ENCODE results near the gene PAX5.
"Not testable (repeated sequence)": the region's sequence is repeated elsewhere in the genome, so short reads cannot be mapped to it uniquely, and the experiment has no call there.

The PAX5 gene

DNA sequence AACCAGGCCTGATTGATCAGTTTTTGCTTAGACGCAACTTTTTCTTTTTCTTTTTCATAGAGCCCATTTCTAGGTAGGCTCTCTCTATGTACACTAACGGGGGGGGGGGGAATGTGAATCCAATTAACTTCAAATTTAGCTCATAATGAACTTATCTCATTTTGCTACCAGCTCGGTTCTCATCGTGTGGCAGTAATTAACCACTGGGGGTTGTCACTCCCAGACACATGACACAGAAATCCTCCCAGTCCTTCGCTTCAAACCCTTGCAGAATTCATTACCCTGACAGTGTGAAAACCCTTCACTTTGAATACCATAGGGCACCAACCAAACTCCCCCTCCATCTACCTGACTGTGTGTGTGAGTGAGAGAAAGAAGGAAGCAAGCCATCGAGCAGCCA lies 144.2 kb downstream of the PAX5 start:
- DNase-seq (ENCODE audit: insufficient read length, low spot score): no peak
- no peak for FAIRE-seq

DNA sequence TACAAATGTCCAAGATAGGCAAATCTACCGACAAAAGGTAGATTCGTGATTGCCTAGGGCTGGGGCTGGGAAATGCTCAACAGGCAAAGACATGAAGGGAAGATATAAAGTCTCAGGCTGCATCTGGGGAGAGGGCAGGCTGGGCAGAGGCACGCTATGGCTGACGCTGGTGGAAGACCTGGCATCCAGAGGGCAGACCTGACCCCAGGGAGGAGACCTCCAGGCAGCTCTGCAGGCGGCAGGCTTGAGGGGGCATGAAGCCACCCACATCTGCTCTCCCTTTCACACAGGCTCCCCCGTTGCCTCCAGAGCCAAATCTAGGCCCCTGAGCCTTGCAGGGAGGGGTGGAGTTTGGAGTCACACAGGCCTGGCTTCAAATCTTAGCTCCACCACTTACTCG lies 145.5 kb downstream of the PAX5 start:
- FAIRE-seq (no peak), DNase-seq (ENCODE audit: insufficient read length, low spot score) (no peak)

DNA sequence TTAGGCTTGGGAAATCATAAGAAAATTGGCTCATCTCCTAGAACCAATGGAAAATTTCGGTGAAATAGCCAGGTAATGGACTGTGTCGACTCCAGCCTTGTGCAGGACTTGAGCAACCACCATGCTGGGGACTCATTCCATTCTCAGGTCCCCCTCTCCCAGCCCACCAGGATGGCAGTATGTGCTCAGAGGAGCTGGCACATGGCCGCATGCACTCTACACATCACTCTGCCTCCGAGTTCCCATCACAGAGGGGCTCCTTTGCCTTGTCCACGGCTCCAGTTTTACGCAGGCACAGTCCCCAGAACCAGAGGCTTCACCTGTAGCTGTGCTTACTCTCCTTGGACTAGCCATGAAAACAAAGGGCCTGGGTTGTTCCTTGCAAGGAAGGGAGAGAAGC lies 149.3 kb downstream of the PAX5 start:
- DNase-seq (ENCODE audit: insufficient read length, low spot score) (no peak), FAIRE-seq (no peak)

DNA sequence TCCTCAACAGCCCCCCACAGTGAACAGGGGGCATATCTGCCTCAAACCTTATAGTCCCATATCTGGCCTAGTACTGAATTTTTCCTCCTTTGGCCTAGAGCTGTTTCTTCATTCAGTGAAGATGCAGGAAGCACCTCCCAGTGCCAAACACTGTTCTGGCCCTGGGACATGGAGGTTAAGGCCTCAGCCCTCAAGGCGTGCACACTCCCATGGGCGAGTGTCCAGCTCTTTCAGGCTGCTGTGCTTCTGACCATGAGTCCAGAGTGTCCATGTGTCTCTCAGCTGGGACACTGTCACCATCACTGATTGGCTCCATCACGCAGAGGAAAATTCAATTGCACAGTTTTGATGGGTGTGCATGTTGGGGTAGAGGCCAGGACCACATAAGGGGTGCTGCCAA lies 151.5 kb downstream of the PAX5 start:
- FAIRE-seq (no peak), DNase-seq (ENCODE audit: insufficient read length, low spot score) (no peak)

DNA sequence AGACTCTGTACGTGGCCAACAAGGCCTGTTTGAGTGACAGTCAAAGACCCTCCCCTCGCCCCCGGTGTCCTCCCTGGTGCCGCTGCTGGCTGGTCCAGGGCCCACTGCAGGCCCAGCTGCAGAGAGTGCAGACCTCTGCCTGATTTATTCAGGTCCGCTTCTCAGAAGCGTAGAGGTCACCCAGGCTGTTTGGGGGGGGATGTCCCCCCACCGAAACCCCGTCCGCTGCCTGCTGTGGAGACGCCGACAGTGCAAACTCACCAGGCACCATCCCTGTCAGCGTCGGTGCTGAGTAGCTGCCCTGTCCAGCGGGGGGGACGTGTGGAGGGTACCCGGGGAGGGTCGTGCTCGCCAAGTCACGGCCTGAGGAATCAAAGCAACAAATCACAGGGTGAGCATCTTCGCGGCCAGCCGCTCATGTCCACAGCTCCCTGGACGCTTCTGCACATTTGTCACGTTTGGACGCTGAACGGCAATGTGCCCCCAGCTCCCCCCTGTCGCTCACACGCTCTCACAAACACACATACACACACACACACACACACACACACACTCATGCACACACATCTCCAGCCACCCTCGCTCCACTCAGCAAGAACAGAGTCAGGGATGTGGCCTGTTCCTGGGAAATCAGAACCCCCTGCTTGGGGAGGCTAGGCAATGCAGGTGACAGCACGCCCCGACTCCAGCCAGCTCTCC lies 152.2 kb downstream of the PAX5 start:
- FAIRE-seq (no peak), DNase-seq (ENCODE audit: insufficient read length, low spot score) (no peak)

DNA sequence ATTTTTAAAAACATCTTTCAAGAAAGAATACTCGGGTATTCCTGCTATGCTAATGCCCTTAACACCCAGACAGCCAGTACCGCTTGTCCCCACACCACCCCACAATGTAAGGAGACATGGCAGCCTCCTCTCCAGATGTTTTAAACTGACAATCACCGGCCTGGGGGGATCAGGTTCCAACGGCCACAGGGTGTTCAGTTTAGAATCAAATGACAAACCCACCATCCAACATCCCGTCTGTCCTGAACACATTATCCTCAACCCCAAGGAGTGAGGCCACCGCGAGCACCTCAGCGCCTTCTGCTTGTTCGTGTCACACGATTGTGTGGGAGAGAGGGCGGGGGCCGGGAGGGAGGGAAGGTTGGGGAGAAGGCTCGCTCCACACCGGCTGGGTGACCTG lies 152.8 kb downstream of the PAX5 start:
- no peak for FAIRE-seq
- DNase-seq (ENCODE audit: insufficient read length, low spot score): no peak

DNA sequence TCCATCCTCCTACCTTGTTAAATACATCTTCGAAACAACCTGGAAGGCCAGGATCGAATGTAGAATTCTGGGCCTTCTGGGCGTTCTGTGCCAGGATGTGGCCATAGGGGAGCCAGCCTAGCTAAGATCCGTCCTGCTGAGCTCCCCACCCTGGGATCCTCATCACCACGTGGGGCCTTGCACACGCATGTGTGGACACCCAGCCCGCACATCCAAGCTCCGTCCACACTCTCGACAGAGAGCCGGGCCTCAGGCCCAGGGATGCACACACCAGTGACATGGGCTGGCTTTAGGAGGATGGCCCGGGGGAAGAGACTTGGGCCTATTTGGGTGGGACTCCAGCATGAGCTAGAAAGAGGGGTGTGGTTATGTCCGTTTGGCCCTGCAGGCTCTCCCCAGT lies 154.0 kb downstream of the PAX5 start:
- FAIRE-seq: no peak
- no peak for DNase-seq (ENCODE audit: insufficient read length, low spot score)

DNA sequence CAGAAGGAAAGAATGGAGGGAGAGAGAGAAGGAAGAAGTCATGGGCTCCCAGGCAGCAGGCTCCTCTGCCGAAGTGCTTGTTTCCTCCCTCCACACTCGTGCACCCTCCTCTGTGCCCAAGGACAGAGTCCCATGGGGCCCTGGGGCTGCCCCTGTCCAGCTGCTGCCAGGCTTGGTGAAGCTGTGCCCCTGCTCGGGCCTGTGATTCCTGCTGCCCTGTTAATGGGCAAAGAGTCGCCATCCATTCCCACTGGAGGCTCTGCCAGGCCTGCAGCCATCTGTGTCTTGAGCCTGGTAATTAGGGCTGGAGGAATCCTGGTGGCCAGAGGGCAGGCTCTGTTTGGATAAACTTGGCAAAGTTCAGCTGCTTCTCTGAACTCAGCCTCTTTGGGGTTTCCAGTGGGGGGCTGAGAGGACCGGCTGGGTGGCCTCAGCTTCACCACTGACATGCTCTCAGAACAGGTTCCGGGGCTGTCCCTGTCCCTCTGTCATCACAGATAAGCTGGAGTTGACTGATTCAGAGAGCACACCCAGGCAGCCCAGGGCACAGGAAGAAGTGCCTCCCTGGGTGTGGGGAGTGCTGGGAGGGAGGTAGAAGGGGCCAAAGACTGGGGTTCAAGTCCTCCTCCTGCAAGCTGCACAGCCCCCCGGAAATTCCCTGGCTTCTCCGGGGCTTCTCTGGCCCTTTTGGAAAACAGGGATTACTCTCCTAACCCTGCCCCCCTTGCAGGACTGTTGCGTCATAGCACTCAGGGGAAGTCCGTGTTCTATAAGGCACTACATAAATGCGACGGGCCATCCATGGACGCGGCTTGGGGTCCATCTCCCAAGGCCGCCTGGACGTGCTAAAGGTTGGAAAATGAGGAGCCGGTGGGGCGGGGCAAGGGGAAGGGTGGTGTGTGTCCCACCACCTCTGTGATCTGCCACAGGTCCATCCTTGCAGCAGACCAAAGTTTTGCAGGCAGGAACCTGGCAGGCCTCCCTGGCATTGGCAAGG lies 154.8 kb downstream of the PAX5 start:
- FAIRE-seq (no peak), DNase-seq (ENCODE audit: insufficient read length, low spot score) (no peak)

DNA sequence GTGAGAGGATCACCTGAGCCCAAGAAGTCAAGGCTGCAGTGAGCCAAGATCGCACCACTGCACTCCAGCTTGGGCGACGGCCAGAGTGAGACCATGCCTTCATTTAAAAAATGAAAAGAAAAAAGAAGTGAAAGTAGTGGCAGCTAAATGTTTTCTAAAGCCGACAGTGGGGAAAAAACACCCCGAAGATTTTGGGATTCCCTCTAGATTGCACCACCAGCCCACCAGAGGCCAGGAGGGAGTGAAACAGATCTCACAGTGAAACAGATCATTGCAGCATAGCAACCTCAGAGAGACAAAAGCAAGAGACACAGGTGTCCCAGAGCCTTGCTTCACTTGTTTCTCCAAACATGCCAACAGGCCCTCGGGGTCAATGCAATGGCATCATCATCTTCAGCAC lies 156.8 kb downstream of the PAX5 start:
- FAIRE-seq (peak; percentile 84), DNase-seq (ENCODE audit: insufficient read length, low spot score) (no peak)

DNA sequence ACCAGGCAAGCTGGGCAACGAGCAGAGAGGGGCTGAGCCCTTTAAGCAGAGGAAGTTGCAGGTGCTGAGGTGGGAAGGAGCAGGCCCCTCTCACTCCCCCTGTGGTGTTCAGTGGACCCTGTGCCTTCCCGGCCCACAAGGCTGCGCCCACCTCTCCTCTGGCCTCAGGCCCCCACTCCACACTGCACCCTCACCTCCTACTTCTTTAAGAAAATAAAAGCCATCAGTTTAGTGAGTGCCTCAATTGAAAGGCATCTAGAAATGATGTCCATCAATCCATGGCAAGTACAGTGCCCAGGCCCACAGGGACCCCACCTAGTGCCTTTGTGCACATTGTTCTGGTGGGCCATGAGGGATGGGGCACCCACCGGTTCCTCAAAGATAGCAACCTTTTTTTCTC lies 158.0 kb downstream of the PAX5 start:
- FAIRE-seq: no peak
- DNase-seq (ENCODE audit: insufficient read length, low spot score): no peak

DNA sequence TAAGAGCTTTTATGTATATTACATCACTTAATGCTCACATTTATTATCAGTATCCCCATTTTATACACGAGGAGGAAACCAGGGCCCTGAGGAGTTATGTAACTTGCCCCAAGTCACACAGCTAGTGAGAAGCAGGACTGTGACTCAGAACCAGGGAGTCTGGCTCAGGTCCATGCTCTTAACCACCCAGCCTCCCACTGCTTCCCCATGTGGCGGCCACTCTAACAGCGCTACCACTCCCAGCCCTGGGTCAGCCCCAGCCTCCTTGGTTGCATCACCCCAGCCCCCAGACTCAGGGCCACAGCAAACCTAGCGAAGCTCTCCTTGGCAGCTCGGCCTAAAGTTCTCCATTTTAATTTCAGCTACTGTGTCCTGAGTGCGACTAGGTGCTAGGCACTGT lies 159.1 kb downstream of the PAX5 start:
- FAIRE-seq (no peak), DNase-seq (ENCODE audit: insufficient read length, low spot score) (no peak)

DNA sequence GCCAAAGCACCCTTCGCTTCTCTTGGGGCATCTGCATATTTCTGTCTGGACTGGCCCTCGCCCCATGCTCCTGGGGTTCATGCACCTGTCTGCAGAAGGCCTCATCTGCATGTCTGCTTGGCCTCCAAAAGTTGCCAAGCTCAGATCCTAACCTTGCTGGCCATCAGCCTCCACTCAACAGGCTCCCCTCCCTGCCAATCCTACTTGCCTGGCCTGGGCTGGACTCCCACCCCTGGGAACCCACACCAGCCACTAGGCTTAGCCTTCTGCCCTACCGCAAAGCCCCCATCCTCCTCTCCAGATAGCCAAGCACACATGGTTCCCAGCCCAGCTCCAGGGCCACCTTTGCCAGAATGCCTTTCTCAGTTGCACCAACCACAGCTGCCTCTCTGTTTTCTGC lies 159.8 kb downstream of the PAX5 start:
- no peak for DNase-seq (ENCODE audit: insufficient read length, low spot score)
- FAIRE-seq: no peak

DNA sequence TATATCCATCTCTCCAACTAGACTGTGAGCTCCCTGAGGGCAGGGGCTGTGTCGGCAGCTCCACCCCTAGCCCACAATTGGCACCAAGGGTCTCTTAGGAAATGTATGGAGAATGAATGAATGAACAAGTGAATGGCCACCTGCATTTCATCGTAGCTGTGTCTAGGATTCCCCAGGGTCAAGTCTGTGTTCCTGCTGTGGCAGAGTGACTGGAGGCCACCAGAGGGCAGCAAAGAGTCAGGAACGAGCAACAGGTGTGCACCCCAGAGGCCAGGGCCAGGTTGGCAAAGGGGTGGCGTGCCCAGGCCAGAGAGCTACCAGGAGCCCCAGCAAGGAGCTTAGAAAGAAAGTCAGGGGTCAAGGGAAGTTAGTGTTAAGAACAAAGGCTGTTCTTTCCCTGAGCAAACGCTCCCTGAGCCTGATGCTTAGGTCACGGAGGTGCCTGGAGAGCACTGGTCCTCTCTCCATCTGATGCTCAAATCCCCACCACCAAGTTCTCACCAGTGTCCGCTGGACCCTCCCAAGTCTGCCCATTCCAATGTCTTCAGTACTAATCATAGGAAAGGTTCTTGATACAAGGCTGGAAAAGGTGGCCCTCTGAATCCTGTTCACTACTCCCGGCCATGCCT lies 160.7 kb downstream of the PAX5 start:
- DNase-seq (ENCODE audit: insufficient read length, low spot score) (peak; percentile 86), FAIRE-seq (peak; percentile 76)

DNA sequence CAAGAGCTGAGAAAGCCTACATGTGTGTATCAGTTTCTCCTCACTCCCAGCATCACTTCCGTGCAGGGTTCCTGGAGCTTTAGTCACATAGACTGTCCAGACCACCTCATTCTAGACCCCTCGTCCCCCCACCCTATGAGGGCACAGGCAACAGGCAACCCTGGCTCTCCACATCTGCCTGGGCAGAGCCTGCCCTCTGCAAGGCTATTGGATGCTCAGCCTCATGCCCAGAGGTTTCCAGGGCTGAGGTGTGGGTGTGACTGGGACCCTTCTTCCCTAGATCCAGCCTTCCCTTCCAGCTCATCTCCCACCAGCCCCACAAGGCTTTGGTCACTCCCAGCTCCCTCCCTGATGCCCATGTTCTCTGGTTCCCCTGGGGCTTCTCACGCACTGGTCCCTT lies 161.4 kb downstream of the PAX5 start:
- no peak for FAIRE-seq
- DNase-seq (ENCODE audit: insufficient read length, low spot score): no peak

DNA sequence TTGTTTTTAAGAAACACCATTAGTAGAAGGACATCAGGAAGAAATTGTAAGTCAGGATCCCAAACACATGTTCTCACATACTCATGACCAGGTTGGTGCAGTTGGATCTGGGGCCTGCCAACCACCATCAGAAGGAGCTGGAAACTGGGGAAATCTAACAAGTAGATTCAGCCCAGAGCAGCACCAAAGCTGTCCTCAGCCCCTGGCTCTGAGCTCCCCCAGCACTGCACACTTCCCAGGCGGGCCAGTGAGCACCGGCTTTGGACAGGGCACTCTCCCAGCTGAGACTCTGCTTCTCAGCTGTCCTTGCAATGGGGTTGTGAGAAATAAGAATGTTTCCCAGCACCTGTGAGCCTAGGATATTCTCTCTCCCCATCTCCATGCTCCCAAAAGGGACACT lies 162.5 kb downstream of the PAX5 start:
- DNase-seq (ENCODE audit: insufficient read length, low spot score): no peak
- no peak for FAIRE-seq

DNA sequence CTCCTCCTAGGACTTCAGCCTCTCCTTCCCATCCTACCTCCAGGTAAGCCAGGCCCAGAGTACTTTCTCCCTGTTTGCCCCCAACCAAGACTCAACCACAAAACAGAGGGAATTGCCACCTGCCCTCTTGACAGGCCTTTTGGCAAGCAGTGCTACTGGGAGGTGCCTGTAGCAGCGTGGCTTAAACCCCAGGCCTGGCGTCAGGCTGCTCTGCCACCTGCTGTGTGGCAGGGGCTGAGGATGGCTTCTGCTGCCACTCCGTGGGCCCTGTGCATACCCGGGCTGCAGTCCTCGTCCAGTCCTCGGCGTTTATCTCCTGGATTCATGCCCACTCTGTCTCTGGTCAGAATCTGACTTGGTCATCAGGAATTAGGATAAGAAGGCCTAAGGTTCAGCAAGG lies 163.1 kb downstream of the PAX5 start:
- FAIRE-seq (no peak), DNase-seq (ENCODE audit: insufficient read length, low spot score) (no peak)

DNA sequence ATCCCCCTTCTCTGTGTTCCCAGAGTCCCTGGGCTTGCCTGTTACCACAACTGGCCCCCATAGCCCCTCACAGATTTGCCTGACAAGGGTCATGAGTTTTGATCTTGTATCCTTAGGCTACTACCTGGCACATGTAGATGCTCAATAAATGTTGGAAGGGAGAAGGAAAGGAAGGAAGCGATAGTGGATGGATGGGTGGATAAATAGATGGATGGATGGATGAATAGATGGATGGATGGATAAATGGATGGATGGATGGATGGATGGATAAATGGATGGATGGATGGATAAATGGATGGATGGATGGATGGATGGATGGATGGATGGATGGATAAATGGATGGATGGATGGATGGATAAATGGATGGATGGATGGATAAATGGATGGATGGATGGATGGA lies 164.5 kb downstream of the PAX5 start:
- DNase-seq (ENCODE audit: insufficient read length, low spot score); FAIRE-seq: not testable (repeated sequence)

DNA sequence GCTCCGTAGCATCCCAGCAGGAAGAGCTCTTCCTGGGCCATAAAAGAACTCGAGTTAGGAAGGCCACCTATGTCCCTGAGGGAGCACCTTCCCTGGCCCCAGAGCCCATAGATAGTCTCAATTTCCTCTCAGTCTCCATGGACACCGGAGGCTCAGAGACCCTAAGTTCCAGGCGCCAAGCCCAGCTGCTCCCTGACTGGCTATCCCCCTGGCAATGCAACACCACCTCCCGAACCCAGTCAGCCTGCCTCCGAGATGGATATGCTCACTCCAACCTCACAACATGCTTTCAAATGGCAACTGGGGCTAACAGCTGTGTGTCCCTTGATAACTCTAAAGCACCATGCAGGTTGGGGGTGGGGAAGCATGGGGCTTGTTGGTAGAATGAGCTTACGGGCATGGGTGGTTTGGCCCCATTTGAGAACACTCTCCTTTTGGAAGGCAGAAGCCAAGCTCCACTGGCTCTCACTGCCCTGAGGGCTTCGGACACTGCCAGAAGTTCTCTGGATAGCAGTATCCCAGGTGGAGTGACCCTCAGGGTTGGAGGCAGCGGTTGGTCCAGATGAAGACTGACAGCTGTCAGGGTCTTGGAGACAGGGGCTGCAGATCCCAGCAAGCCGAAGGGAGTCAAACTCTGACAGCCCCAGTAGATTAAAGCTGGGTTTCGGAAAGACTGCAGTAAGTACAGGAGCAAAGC lies 165.3 kb downstream of the PAX5 start:
- DNase-seq (ENCODE audit: insufficient read length, low spot score) (no peak), FAIRE-seq (no peak)

DNA sequence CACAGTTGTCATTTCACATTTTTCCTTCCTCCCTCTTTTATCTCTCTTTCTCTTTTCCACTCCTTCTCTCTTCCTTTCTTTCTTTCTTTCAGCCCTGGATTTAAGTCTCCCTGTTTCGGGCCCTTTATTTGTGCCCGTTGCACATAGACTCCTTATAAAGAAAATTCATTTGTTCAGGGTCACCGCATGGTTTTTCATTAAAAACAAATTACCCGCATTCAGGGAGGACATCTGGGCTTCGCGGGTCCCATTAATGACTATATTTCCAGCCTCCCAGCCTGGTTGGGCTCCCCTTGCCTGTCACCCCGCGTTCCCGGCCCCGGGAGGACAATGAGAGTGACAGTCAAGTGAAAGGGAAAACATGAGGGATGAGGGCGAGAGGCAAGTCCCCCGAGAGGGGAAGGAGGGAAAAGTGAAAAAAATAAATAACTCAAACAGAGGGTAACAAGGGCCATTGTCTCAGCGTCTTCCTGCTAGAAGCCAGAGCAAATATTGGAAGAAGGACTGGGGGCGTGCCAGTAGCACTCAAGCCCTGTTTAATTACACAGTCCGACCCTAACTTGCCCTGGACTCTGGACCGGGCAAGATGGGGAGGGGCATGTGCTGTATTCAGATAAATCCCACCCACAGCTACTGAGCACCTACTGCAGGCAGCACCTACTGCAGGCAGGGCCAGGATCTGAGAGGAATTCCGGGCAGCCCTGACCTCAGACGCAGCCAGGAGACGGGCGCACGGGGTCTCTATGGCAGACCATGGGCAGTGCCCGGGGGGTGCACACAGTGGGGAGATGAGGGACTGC lies 166.2 kb downstream of the PAX5 start:
- no peak for FAIRE-seq

DNA sequence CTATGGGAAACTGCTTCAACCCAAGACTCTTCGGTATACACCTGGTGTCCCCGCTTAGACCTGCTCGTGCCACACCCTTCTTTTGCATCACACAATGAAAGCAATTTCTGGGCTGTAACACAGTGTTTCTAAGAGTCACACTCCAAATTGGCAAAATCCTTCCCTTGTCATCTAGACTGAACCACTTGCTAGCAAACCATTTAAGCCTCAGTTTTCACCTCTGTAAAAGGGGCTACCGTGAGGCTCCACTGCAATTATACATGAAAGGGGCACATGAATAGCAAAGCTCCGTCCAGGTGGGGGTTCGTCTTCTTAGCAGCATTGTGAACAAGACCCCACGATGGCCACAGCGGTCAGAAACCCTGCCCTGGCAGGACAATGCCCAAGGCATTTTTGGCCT lies 166.8 kb downstream of the PAX5 start:
- FAIRE-seq (no peak), DNase-seq (ENCODE audit: insufficient read length, low spot score) (no peak)

More for the DNA sequence above, 166.2 kb downstream of the PAX5 start:
- no peak for DNase-seq (ENCODE audit: insufficient read length, low spot score)

All from GM19239 (cell line).